ENCODE results near the gene LRP11.

LRP11 gene

DNA sequence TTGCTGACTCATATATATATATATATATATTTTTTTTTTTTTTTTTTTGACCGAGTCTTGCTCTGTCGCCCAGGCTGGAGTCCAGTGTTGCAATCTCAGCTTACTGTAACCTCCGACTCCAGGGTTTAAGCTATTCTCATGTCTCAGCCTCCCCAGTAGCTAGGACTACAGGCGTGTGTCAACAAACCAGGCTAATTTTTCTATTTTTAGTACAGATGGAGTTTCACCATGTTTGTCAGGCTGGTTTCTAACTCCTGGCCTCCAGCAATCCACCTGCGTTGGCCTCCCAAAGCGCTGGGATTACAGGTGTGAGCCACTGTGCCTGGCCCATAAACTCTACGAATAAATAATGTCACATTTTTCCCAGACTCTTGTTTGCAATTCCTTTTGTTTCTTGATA is 4.8 kb downstream of the LRP11 start:
- Histone ChIP-seq H3K4me3 (ENCODE audit: low read depth, low read length, poor library complexity, severe bottlenecking) (no peak overlapping the region), H4K20me1 (ENCODE audit: insufficient read depth, low read length) (no peaks in the 10 kb centered on the region), H3K27me3 (ENCODE audit: insufficient read depth, low read length) (0 out of 2 replicates have a peak, but pooled peaks cover 10% of the 10 kb centered on the region), H3K9me3 (ENCODE audit: low read length) (no peaks in the 10 kb centered on the region), H2AFZ (ENCODE audit: low read length) (no peak overlapping the region), H3K27ac (ENCODE audit: low read depth, low read length, poor library complexity, severe bottlenecking) (no peak overlapping the region), H3K4me1 (ENCODE audit: insufficient read depth, low read length, severe bottlenecking) (peaks cover 6% of the 10 kb centered on the region), H3K36me3 (ENCODE audit: insufficient read depth, low read length) (no peaks in the 10 kb centered on the region), H3K4me2 (ENCODE audit: low read length) (no peak overlapping the region), H3F3A (ENCODE audit: insufficient read depth, low read length) (no peaks in the 10 kb centered on the region), H3K9ac (ENCODE audit: low read length) (no peak overlapping the region), H3K79me2 (ENCODE audit: insufficient read depth, low read length) (no peaks in the 10 kb centered on the region), H3K9me2 (ENCODE audit: low read depth, low read length) (no peaks in the 10 kb centered on the region)
- TF ChIP-seq, protein P1, sequence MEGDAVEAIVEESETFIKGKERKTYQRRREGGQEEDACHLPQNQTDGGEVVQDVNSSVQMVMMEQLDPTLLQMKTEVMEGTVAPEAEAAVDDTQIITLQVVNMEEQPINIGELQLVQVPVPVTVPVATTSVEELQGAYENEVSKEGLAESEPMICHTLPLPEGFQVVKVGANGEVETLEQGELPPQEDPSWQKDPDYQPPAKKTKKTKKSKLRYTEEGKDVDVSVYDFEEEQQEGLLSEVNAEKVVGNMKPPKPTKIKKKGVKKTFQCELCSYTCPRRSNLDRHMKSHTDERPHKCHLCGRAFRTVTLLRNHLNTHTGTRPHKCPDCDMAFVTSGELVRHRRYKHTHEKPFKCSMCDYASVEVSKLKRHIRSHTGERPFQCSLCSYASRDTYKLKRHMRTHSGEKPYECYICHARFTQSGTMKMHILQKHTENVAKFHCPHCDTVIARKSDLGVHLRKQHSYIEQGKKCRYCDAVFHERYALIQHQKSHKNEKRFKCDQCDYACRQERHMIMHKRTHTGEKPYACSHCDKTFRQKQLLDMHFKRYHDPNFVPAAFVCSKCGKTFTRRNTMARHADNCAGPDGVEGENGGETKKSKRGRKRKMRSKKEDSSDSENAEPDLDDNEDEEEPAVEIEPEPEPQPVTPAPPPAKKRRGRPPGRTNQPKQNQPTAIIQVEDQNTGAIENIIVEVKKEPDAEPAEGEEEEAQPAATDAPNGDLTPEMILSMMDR (IDR thresholded peaks at IDR 0.05; ENCODE audit: low read length), result no peak
- no peak for TF ChIP-seq EZH2 (IDR thresholded peaks at IDR 0.05; ENCODE audit: borderline replicate concordance, low read length)

DNA sequence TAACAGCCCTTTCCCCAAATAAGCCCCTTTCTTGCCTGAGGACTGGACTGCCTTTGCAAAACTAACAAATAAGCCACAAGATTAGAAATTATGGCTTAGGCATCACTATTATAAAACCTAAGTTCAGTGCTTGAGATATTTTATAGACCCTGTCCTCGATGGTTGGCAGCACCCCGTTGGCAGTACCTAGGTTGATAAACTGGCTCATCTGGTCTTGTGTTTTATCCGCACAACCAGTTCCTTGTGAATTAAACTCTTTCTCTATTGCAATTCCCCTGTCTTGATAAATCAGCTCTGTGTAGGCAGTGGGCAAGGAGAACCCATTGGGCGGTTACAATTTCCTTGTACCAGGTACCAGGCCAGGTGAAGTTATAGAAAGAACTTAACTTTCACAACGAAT is 6.6 kb downstream of the LRP11 start:
- no peaks in the 10 kb centered on the region for H3K36me3 ChIP-seq (ENCODE audit: insufficient read depth, low read length)
- H3K27me3 ChIP-seq (ENCODE audit: insufficient read depth, low read length), result 0 out of 2 replicates have a peak, but pooled peaks cover 10% of the 10 kb centered on the region
- peaks cover 4% of the 10 kb centered on the region for H3K4me1 ChIP-seq (ENCODE audit: insufficient read depth, low read length, severe bottlenecking)
- no peaks in the 10 kb centered on the region for H3K9me3 ChIP-seq (ENCODE audit: low read length)
- TF ChIP-seq, protein P1 (IDR thresholded peaks at IDR 0.05; ENCODE audit: low read length), result no peak
- TF ChIP-seq EZH2 (IDR thresholded peaks at IDR 0.05; ENCODE audit: borderline replicate concordance, low read length), result no peak
- no peak overlapping the region for H3K27ac ChIP-seq (ENCODE audit: low read depth, low read length, poor library complexity, severe bottlenecking)
- no peaks in the 10 kb centered on the region for H3K9me2 ChIP-seq (ENCODE audit: low read depth, low read length)
- H3K9ac ChIP-seq (ENCODE audit: low read length), result no peak overlapping the region
- no peaks in the 10 kb centered on the region for H3K79me2 ChIP-seq (ENCODE audit: insufficient read depth, low read length)
- H4K20me1 ChIP-seq (ENCODE audit: insufficient read depth, low read length), result no peaks in the 10 kb centered on the region
- no peak overlapping the region for H3K4me2 ChIP-seq (ENCODE audit: low read length)
- H3K4me3 ChIP-seq (ENCODE audit: low read depth, low read length, poor library complexity, severe bottlenecking), result no peak overlapping the region
- no peak overlapping the region for H2AFZ ChIP-seq (ENCODE audit: low read length)
- H3F3A ChIP-seq (ENCODE audit: insufficient read depth, low read length), result no peaks in the 10 kb centered on the region

DNA sequence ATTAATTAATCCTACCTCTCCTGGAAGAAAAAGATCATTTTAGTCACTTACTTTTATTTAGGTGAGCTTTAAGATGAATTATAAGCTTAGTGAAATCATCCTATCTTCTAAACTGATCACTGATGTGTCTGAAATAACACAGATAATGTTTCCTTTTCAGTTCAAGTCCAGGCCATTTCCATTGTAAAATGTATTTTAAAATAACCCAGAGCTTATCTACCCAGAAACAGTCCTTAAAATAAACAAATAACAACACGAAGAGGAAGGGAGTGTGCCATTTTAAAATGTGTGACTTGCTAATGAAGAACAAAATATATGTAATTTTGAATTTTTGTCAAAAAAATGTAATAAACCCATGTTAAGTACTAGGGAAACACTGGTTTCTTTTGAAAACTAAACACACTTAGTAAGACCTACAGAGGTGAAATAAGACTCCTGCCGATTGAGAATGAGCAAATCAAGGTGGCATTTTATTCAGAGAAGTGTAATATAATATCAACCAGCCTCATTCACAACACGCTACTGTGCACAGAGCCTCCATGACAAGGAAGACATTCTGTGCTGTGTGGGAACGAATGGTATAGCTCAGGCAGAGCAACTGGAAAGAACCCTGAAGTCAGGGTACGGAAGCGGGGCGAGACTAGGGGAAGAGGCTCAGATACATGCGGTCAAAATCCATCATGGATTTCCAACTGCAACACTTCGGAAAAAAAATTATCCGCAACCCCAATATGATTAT is 7.7 kb downstream of the LRP11 start:
- no peak overlapping the region for H3K9ac ChIP-seq (ENCODE audit: low read length)
- H3K4me2 ChIP-seq (ENCODE audit: low read length), result no peak overlapping the region
- H3K27ac ChIP-seq (ENCODE audit: low read depth, low read length, poor library complexity, severe bottlenecking), result no peak overlapping the region
- H3K4me3 ChIP-seq (ENCODE audit: low read depth, low read length, poor library complexity, severe bottlenecking), result no peak overlapping the region
- H3F3A ChIP-seq (ENCODE audit: insufficient read depth, low read length), result no peaks in the 10 kb centered on the region
- no peaks in the 10 kb centered on the region for H3K79me2 ChIP-seq (ENCODE audit: insufficient read depth, low read length)
- H2AFZ ChIP-seq (ENCODE audit: low read length), result no peak overlapping the region
- no peaks in the 10 kb centered on the region for H4K20me1 ChIP-seq (ENCODE audit: insufficient read depth, low read length)
- H3K4me1 ChIP-seq (ENCODE audit: insufficient read depth, low read length, severe bottlenecking), result peaks cover 12% of the 10 kb centered on the region
- H3K27me3 ChIP-seq (ENCODE audit: insufficient read depth, low read length), result 0 out of 2 replicates have a peak, but pooled peaks cover 5% of the 10 kb centered on the region
- no peak for TF ChIP-seq EZH2 (IDR thresholded peaks at IDR 0.05; ENCODE audit: borderline replicate concordance, low read length)
- no peaks in the 10 kb centered on the region for H3K9me3 ChIP-seq (ENCODE audit: low read length)
- no peaks in the 10 kb centered on the region for H3K36me3 ChIP-seq (ENCODE audit: insufficient read depth, low read length)
- no peaks in the 10 kb centered on the region for H3K9me2 ChIP-seq (ENCODE audit: low read depth, low read length)

DNA sequence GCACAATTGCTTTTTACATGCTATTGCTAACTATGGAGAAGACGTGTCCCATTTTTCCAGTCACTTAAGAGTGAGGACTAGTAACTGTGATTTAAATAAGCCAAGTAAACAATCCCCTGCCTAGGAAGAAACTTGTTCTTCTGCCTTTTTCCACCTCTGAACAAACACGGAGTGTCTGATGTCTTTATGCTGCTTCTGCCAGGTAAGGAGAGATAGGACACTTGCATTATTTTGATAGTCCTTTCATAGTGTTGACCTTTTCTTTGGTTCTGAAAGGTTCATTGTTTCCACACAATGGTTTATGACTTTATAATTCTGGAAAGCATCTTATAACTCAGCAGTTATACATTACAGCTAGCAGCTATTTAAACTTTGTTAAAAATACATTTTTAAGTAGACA is 8.4 kb downstream of the LRP11 start:
- H3K9me2 ChIP-seq (ENCODE audit: low read depth, low read length), result no peaks in the 10 kb centered on the region
- H3K9me3 ChIP-seq (ENCODE audit: low read length), result no peaks in the 10 kb centered on the region
- 0 out of 2 replicates have a peak, but pooled peaks cover 5% of the 10 kb centered on the region for H3K27me3 ChIP-seq (ENCODE audit: insufficient read depth, low read length)
- TF ChIP-seq EZH2 (IDR thresholded peaks at IDR 0.05; ENCODE audit: borderline replicate concordance, low read length), result no peak
- TF ChIP-seq, protein P1 (IDR thresholded peaks at IDR 0.05; ENCODE audit: low read length), result no peak
- H3F3A ChIP-seq (ENCODE audit: insufficient read depth, low read length), result no peaks in the 10 kb centered on the region
- H4K20me1 ChIP-seq (ENCODE audit: insufficient read depth, low read length), result no peaks in the 10 kb centered on the region
- H3K4me1 ChIP-seq (ENCODE audit: insufficient read depth, low read length, severe bottlenecking), result peaks cover 12% of the 10 kb centered on the region
- no peak overlapping the region for H3K9ac ChIP-seq (ENCODE audit: low read length)
- no peaks in the 10 kb centered on the region for H3K79me2 ChIP-seq (ENCODE audit: insufficient read depth, low read length)
- H3K4me3 ChIP-seq (ENCODE audit: low read depth, low read length, poor library complexity, severe bottlenecking), result no peak overlapping the region
- H2AFZ ChIP-seq (ENCODE audit: low read length), result no peak overlapping the region
- H3K4me2 ChIP-seq (ENCODE audit: low read length), result no peak overlapping the region
- H3K27ac ChIP-seq (ENCODE audit: low read depth, low read length, poor library complexity, severe bottlenecking), result no peak overlapping the region
- H3K36me3 ChIP-seq (ENCODE audit: insufficient read depth, low read length), result no peaks in the 10 kb centered on the region

Data from OCI-LY1 (cell line).